Measurements from ENCODE around the gene SNCG.
"Not testable (repeated sequence)": the region's sequence is repeated elsewhere in the genome, so short reads cannot be mapped to it uniquely, and the experiment has no call there.

The SNCG gene

DNA sequence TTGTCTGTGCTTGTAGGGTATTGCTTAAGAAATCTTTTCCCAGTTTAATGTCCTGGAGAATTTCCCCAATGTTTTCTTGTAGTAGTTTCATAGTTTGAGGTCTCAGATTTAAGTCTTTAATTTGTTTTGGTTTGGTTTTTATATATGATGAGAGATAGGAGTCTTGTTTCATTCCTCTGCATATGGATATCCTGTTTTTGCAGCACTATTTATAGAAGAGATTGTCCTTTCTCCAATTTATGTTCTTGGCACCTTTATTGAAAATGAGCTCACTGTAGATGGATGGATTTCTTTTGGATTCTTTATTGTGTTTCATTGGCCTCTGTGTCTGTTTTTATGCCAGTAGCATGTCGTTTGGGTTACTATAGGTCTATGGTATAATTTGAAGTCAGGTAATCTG lies 30.1 kb downstream of the SNCG start:
- TF ChIP-seq, protein P1, sequence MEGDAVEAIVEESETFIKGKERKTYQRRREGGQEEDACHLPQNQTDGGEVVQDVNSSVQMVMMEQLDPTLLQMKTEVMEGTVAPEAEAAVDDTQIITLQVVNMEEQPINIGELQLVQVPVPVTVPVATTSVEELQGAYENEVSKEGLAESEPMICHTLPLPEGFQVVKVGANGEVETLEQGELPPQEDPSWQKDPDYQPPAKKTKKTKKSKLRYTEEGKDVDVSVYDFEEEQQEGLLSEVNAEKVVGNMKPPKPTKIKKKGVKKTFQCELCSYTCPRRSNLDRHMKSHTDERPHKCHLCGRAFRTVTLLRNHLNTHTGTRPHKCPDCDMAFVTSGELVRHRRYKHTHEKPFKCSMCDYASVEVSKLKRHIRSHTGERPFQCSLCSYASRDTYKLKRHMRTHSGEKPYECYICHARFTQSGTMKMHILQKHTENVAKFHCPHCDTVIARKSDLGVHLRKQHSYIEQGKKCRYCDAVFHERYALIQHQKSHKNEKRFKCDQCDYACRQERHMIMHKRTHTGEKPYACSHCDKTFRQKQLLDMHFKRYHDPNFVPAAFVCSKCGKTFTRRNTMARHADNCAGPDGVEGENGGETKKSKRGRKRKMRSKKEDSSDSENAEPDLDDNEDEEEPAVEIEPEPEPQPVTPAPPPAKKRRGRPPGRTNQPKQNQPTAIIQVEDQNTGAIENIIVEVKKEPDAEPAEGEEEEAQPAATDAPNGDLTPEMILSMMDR (conservative IDR thresholded peaks at IDR 0.05; ENCODE audit: low read depth, low read length): no peak
- no peak overlapping the region for H3K9ac ChIP-seq
- H4K20me1 ChIP-seq (ENCODE audit: insufficient read depth): no peaks in the 10 kb centered on the region
- no peaks in the 10 kb centered on the region for H3K79me2 ChIP-seq (ENCODE audit: insufficient read depth, low read depth)
- no peaks in the 10 kb centered on the region for H3K27me3 ChIP-seq (ENCODE audit: insufficient read depth, low read depth)
- H3K4me2 ChIP-seq: no peak overlapping the region
- H3K4me1 ChIP-seq (ENCODE audit: low read depth, poor library complexity, severe bottlenecking): no peaks in the 10 kb centered on the region
- no peak overlapping the region for H2AFZ ChIP-seq (ENCODE audit: low read depth)
- H3K4me3 ChIP-seq (IDR thresholded peaks at IDR 0.05; ENCODE audit: insufficient read depth, low read depth, low read length): no peak overlapping the region
- H3K36me3 ChIP-seq (ENCODE audit: insufficient read depth): no peaks in the 10 kb centered on the region
- no peak overlapping the region for H3K27ac ChIP-seq

- H4K20me1 ChIP-seq (ENCODE audit: insufficient read depth); H3K4me2 ChIP-seq; H3K79me2 ChIP-seq (ENCODE audit: insufficient read depth, low read depth); H3K36me3 ChIP-seq (ENCODE audit: insufficient read depth); H3K27ac ChIP-seq; H2AFZ ChIP-seq (ENCODE audit: low read depth); H3K9ac ChIP-seq; H3K4me1 ChIP-seq (ENCODE audit: low read depth, poor library complexity, severe bottlenecking); H3K27me3 ChIP-seq (ENCODE audit: insufficient read depth, low read depth); H3K4me3 ChIP-seq (IDR thresholded peaks at IDR 0.05; ENCODE audit: insufficient read depth, low read depth, low read length): not testable (repeated sequence)
Observed at GRCh38 chr10:86991362-86991761, 33.0 kb downstream of the SNCG start.

GRCh38 chr10:86992456-86992855 lies 34.1 kb downstream of the SNCG start:
- Histone ChIP-seq H3K36me3 (ENCODE audit: insufficient read depth) (no peaks in the 10 kb centered on the region), H2AFZ (ENCODE audit: low read depth) (no peak overlapping the region), H3K79me2 (ENCODE audit: insufficient read depth, low read depth) (no peaks in the 10 kb centered on the region), H3K9ac (no peak overlapping the region), H3K4me3 (IDR thresholded peaks at IDR 0.05; ENCODE audit: insufficient read depth, low read depth, low read length) (no peak overlapping the region), H3K4me2 (no peak overlapping the region), H3K4me1 (ENCODE audit: low read depth, poor library complexity, severe bottlenecking) (no peaks in the 10 kb centered on the region), H3K27me3 (ENCODE audit: insufficient read depth, low read depth) (no peaks in the 10 kb centered on the region; the same call in 1 of the 2 replicates), H4K20me1 (ENCODE audit: insufficient read depth) (no peaks in the 10 kb centered on the region), H3K27ac (no peak overlapping the region)
- TF ChIP-seq, protein P1 (conservative IDR thresholded peaks at IDR 0.05; ENCODE audit: low read depth, low read length): no peak

DNA sequence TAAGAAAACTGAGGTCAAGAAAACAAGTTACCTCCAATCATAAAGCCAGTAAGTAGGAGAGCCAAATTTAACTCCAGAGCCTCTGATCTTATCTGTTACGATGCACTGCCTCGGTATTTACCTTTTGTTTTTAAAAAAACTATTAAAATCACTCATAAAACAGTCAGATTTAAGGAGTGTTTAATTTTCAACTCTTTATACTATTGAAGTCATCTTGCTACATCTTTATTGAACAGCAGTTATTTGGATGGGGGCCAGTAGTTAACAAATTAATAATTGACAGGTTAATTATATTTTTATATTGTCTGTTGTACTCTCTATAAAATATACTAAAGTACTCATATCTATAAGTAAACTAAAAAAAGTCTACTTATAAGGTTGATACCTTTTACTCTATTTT lies 34.5 kb downstream of the SNCG start:
- H3K4me1 ChIP-seq (ENCODE audit: low read depth, poor library complexity, severe bottlenecking): no peaks in the 10 kb centered on the region
- no peak overlapping the region for H3K4me2 ChIP-seq
- H3K9ac ChIP-seq: no peak overlapping the region
- no peaks in the 10 kb centered on the region; the same call in 1 of the 2 replicates for H3K27me3 ChIP-seq (ENCODE audit: insufficient read depth, low read depth)
- no peaks in the 10 kb centered on the region for H3K36me3 ChIP-seq (ENCODE audit: insufficient read depth)
- no peak overlapping the region for H3K4me3 ChIP-seq (IDR thresholded peaks at IDR 0.05; ENCODE audit: insufficient read depth, low read depth, low read length)
- no peaks in the 10 kb centered on the region for H4K20me1 ChIP-seq (ENCODE audit: insufficient read depth)
- no peak overlapping the region for H2AFZ ChIP-seq (ENCODE audit: low read depth)
- no peaks in the 10 kb centered on the region for H3K79me2 ChIP-seq (ENCODE audit: insufficient read depth, low read depth)
- H3K27ac ChIP-seq: no peak overlapping the region
- TF ChIP-seq, protein P1 (conservative IDR thresholded peaks at IDR 0.05; ENCODE audit: low read depth, low read length): no peak

DNA sequence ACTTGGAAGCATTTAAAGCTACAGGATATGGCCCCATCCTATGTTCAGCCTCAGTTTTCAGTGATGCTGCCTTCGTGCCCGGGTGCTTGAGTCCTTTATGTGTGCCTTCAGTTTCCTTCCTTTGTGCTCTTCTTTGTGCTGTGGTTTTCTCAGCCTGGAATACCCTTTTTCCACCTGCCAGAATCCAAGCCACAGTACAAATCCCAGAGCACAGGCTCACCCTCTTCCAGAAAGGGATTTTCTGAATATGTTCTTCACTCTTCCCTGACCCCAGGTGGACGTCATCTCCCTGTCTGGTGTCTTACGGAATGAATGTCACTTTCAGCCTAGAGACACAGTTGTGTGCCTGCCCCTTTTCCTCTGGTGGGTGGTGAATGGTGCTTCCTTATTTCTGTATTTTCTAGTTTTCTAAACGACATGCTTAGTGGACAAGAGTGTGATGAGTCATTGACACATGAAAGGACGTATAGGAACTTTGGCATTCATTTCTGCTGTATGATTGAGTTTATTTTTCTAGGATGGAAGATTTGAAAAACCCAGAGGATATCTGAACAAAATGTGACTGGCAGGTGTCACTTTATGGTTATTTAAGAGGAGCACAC lies 41.5 kb downstream of the SNCG start:
- H3K4me1 ChIP-seq (ENCODE audit: low read depth, poor library complexity, severe bottlenecking); H2AFZ ChIP-seq (ENCODE audit: low read depth); H3K27ac ChIP-seq; H3K4me3 ChIP-seq (IDR thresholded peaks at IDR 0.05; ENCODE audit: insufficient read depth, low read depth, low read length); H3K79me2 ChIP-seq (ENCODE audit: insufficient read depth, low read depth); H3K9ac ChIP-seq; H3K27me3 ChIP-seq (ENCODE audit: insufficient read depth, low read depth); H3K4me2 ChIP-seq; H3K36me3 ChIP-seq (ENCODE audit: insufficient read depth); H4K20me1 ChIP-seq (ENCODE audit: insufficient read depth): not testable (repeated sequence)
